T-helper 1 cell treated with Interleukin-12 subunit alpha and Interleukin-12 subunit beta and Interleukin-4 antibody, amounts not matched to agents 30 ng/mL and 1 ng/mL, for 36 hours (primary cell): ENCODE measurements around the gene IL10RA. TPM values are rescaled to one million over a fixed set of nuclear protein-coding genes. Genes with fewer than 3 reads are reported as not detected.

Experiments used
- intact Hi-C: fragments of 100-400 bp; cut with micrococcal nuclease; formaldehyde crosslinking; loops from one replicate; pipeline ENCODE4 v1.15.1; 2024
- total RNA-seq: library from RNA; stranded (reverse); gene quantifications from 2 replicates; pipeline ENCODE4 v1.2.3, GENCODE V29; 2022

IL10RA gene
- total RNA-seq, 1 donor from 2014 or later: 280 TPM

GRCh38 chr11:118042796-118043195 lies 56.6 kb downstream of the IL10RA start:
- intact Hi-C loops: no loop called here

- intact Hi-C loops: no loop called here
Measured at GRCh38 chr11:118045191-118045590, 59.0 kb downstream of the IL10RA start.

GRCh38 chr11:118046051-118046963 lies 60.1 kb downstream of the IL10RA start:
- intact Hi-C loops: loop anchor here (1.0 to 2.0 kb wide), 4 partner anchors 14 to 96 kb away; no protein-coding TSS in a partner anchor

GRCh38 chr11:118046964-118047700 lies 60.9 kb downstream of the IL10RA start:
- intact Hi-C loops: loop anchor here (1.0 to 2.0 kb wide), 4 partner anchors 14 to 97 kb away; no protein-coding TSS in a partner anchor

- intact Hi-C loops: loop anchor here (2.0 kb wide), 1 partner anchor 15 kb away; no protein-coding TSS in a partner anchor
Measured at GRCh38 chr11:118047749-118048148, 61.6 kb downstream of the IL10RA start.

- intact Hi-C loops: no loop called here
Measured at GRCh38 chr11:118048472-118049370, 62.5 kb downstream of the IL10RA start.

- intact Hi-C loops: loop anchor here (5.0 kb wide), 1 partner anchor 622 kb away; no protein-coding TSS in a partner anchor
Measured at GRCh38 chr11:118049771-118050170, 63.6 kb downstream of the IL10RA start.

GRCh38 chr11:118050208-118050891 lies 64.2 kb downstream of the IL10RA start:
- intact Hi-C loops: loop anchor here (5.0 kb wide), 1 partner anchor 623 kb away; no protein-coding TSS in a partner anchor

Other genes starting within 250 kb of the IL10RA start
- 0.27 and 0.54 TPM in 2 replicates for gene DSCAML1, start 189.2 kb upstream of the IL10RA start, total RNA-seq
- 8.9 and 11.6 TPM in 2 replicates for gene FXYD2, start 161.7 kb upstream of the IL10RA start, total RNA-seq
- not detected in 2 replicates for gene FXYD6, start 109.7 kb upstream of the IL10RA start, total RNA-seq
- 1.7 and 2.0 TPM in 2 replicates for gene TMPRSS13, start 57.0 kb upstream of the IL10RA start, total RNA-seq
- gene TMPRSS4, start 90.7 kb downstream of the IL10RA start, total RNA-seq: 0.07 TPM in 1 of 2 replicates, not detected in the other
- gene SMIM35, start 100.6 kb downstream of the IL10RA start, total RNA-seq: 0.25 and 0.49 TPM in 2 replicates
- 0.17 and 0.29 TPM in 2 replicates for gene SCN4B, start 166.4 kb downstream of the IL10RA start, total RNA-seq
- gene SCN2B, start 190.2 kb downstream of the IL10RA start, total RNA-seq: not detected in 2 replicates
- 53.1 and 55.6 TPM in 2 replicates for gene JAML, start 238.6 kb downstream of the IL10RA start, total RNA-seq